GM18499 (cell line): ENCODE measurements around the gene ZMYND8.
"Not testable (repeated sequence)": the region's sequence is repeated elsewhere in the genome, so short reads cannot be mapped to it uniquely, and the experiment has no call there.

ENCODE experiments used
- ATAC-seq: cut with Tn5 transposase; IDR thresholded peaks from one replicate; pipeline ENCODE4 v1.9.1; 2021; ENCODE audit warnings: moderate number of reproducible peaks; ENCODE audit not compliant: insufficient read depth, unreplicated experiment

The ZMYND8 gene

GRCh38 chr20:47314647-47315338 lies 41.7 kb downstream of the ZMYND8 start:
- no peak for ATAC-seq

DNA sequence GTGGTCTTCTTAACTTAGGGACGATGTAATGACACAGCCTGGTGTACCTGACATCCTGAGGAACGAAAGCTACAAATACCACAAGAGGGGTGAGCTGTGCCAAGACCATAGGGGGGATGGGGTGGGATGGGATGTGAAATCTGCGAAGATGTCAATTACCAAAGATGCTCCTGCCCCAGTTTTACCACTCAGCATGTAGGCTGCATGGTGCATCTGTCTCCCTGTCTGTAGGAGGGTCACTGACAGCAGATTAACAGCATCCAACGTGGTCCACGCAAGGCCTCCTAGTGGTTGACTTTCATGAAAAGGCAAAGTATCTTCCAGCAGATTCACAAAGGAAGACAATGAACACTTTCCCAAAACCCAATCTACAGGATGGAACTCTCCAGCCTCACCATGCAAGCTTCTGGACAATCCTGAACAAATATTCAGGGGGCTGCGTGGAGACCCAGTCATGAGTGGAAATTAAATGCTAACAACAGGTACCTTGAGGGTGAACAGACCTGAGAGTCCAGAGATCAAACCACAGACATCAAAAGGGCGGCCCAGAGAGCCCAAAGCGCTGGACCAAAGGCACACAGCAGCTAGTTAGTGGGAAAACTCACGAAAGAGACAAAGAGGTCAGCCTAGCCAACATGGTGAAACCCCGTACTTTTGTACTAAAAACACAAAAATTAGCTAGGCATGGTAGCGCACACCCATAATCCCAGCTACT lies 44.4 kb downstream of the ZMYND8 start:
- no peak for ATAC-seq

DNA sequence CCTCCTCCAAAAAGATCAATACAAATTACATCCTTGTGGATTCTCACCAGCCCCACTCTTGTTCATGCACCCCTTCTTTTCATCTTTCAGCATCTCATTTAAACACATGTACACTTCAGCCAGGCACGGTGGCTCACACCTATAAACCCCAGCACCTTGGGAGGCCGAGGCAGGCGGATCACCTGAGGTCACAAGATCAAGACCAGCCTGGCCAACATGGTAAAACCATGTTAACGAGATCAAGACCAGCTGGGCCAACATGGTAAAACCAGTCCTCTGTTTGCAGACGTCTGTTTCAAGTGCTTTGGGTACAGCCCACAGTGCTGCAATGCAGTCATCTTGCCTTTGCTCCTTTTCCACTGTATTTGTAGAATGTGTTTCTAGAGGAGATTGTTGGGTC lies 45.3 kb downstream of the ZMYND8 start:
- no peak for ATAC-seq

GRCh38 chr20:47310729-47311128 lies 45.8 kb downstream of the ZMYND8 start:
- ATAC-seq, result no peak

GRCh38 chr20:47309806-47310426 lies 46.6 kb downstream of the ZMYND8 start:
- ATAC-seq, result no peak

- ATAC-seq, result no peak
These were observed 47.1 kb downstream of the ZMYND8 start for GRCh38 chr20:47309394-47309793.

DNA sequence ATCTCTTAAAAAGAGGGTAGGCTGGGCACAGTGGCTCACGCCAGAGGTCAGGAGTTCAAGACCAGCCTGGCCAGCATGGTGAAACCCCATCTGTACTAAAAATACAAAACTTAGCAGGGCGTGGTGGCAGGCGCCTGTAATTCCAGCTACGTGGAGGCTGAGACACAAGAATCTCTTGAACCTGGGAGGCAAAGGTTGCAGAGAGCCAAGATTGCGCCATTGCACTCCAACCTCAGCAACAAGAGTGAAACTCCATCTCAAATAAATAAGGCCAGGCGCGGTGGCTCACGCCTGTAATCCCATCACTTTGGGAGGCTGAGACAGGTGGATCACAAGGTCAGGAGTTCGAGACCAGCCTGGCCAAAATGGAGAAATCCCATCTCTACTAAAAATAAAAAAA lies 48.9 kb downstream of the ZMYND8 start:
- ATAC-seq, result not testable (repeated sequence)

DNA sequence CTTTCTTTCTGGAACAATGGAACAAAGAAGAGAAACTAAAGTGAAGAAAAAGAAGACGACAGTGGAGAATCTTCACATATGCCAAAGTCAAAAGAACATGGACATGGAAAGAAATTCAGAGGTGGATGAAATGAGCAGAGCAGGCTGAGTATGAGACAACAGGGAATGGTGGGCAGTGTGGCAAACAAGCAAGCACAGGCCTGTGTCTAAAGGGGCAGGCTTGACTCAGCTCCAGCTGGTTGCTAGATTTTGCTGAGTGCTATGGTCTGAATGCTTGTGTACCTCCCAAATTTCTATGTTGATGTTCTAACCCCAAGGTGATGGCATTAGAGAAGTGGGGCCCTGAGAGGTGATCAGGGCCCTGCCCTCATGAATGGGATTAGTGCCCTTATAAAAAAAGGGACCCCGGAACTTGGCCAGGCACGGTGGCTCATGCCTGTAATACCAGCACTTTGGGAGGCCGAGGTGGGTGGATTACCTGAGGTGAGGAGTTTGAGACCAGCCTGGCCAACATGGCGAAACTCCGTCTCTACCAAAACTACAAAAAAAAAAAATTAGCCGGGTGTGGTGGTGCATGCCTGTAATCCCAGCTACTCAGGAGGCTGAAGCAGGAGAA lies 49.6 kb downstream of the ZMYND8 start:
- ATAC-seq, result no peak

GRCh38 chr20:47306095-47306494 lies 50.4 kb downstream of the ZMYND8 start:
- no peak for ATAC-seq

- no peak for ATAC-seq
These were observed 50.8 kb downstream of the ZMYND8 start for GRCh38 chr20:47305667-47306066.

- no peak for ATAC-seq
These were observed 52.2 kb downstream of the ZMYND8 start for GRCh38 chr20:47304287-47304686.

- ATAC-seq, result no peak
These were observed 52.8 kb downstream of the ZMYND8 start for GRCh38 chr20:47303736-47304135.

GRCh38 chr20:47300071-47300470 lies 56.4 kb downstream of the ZMYND8 start:
- ATAC-seq, result no peak

DNA sequence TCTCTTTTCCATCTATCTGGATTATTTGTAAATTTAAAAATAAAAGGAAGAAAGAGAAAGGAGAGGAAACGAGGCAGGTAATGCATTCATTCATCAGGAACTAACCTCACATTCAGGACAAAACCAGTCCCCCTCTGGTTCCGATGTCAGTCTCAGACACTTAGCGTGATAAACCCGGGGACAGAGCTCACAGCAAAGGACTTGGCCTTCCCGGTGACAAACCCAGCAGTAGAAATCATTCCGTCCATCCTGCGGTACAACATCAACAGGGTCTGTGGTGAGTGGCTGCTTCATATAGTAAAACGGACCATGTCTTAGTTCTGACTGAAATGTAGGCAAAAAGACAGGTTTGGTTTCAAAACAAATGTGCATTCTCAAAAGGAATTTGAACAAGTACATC lies 57.9 kb downstream of the ZMYND8 start:
- no peak for ATAC-seq

DNA sequence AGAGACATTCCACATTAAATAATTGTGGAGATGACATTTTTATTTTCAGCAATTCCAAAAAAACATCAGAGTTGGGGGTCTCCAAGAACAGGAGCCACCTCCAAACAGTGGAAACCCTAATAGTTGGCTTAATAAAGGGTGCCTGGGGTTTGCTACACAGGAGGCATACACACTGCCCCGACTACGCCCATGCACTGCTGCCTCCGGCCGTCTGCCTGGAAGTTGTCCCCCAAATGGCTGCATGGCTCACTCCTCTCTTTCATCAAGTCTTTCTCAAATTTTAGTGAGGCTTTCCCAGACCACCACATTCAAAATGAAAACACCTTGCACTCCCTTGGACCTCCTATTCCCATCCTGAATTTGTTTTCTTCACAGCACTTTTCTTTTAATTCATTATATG lies 58.8 kb downstream of the ZMYND8 start:
- ATAC-seq, result no peak

- no peak for ATAC-seq
These were observed 59.5 kb downstream of the ZMYND8 start for GRCh38 chr20:47296950-47297349.

GRCh38 chr20:47295921-47296426 lies 60.5 kb downstream of the ZMYND8 start:
- ATAC-seq, result no peak

GRCh38 chr20:47295129-47295813 lies 61.2 kb downstream of the ZMYND8 start:
- no peak for ATAC-seq

DNA sequence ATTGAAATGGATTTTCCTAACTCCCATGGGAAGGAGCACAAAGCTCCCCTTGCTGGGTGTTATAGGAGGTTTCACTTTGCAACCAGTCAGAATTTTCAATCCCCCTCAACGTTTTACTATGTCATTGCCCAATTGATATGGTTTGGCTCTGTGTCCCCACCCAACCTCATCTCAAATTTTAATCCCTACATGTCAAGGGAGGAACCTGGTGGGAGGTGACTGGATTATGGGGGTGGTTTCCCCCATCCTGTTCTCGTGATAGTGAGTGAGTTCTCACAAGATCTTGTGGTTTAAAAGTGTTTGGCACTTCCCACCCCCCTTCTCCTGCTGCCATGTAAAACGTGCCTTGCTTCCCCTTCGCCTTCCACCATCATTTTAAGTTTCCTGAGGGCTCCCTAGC lies 62.9 kb downstream of the ZMYND8 start:
- ATAC-seq, result no peak

DNA sequence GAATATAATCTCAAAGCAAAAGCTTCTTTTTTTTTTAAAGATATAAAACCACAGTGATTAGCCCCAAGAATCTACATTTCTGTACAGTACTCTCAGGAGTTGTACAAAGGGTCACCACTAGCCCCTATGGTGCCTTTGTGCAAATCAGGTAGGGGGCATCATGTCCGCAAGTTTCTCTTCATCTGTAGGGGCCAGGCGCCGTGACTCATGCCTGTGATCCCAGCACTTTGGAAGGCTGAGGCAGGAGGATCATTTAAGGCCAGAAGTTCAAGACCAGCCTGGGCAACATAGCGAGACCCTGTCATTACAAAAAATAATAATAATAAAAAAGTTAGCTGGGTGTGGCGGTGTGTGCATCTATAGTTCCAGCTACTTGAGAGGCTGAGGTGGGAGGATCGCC lies 63.9 kb downstream of the ZMYND8 start:
- ATAC-seq, result no peak
